Gastroesophageal sphincter (tissue), 4 donors: ENCODE results near the gene CBR4. TPM values are rescaled to one million over a fixed set of nuclear protein-coding genes. Genes with fewer than 3 reads are reported as not detected.
A peak's percentile ranks its signal among the peaks of the same experiment; 100 is the strongest.
"Not testable (repeated sequence)": the region's sequence is repeated elsewhere in the genome, so short reads cannot be mapped to it uniquely, and the experiment has no call there.

Source experiments
- ATAC-seq: fragments of 150-250 bp; one replicate; pipeline ENCODE4 v1.9.1; 2016; ENCODE audit warnings: mild to moderate bottlenecking, moderate library complexity
- H3K27ac ChIP-seq, 4 donors: fragments of 200-600 bp; sonication (generic) in 3 of 4; 1 replicate in 3 of 4; 2 replicates in 1 of 4; pipeline ENCODE4 v1.5.1; 2016 to 2019
- H3K27me3 ChIP-seq: fragments of 200-600 bp; sonication (generic); one replicate; pipeline ENCODE4 v1.5.1; 2019
- H3K36me3 ChIP-seq, 2 donors: fragments of 200-600 bp; sonication (generic); one replicate each; pipeline ENCODE4 v1.5.1; 2019; ENCODE audit warnings: control low read depth in 1 of 2
- H3K4me1 ChIP-seq, 3 donors: fragments of 200-600 bp; sonication (generic); 1 replicate in 2 of 3; 2 replicates in 1 of 3; pipeline ENCODE4 v1.5.1; 2016 to 2019; ENCODE audit warnings: control low read depth in 2 of 3
- H3K4me3 ChIP-seq, 2 donors: fragments of 200-600 bp; sonication (generic); one replicate each; pipeline ENCODE4 v1.5.1; 2019; ENCODE audit warnings: mild to moderate bottlenecking in 1 of 2, moderate library complexity in 1 of 2
- H3K9me3 ChIP-seq, 3 donors: fragments of 200-600 bp; sonication (generic); one replicate each; pipeline ENCODE4 v1.5.1; 2017 to 2019; ENCODE audit warnings: control low read depth in 2 of 3
- CTCF ChIP-seq, 4 experiments: fragments of 200-600 bp in 2 of 4; fragments of 450-650 bp in 2 of 4; sonication (generic) in 1 of 4; IDR thresholded peaks; one replicate each; pipeline ENCODE4 v1.5.1; 2017 to 2019; ENCODE audit warnings: antibody characterized with exemption in 4 of 4, mild to moderate bottlenecking in 2 of 4, moderate library complexity in 2 of 4
- EP300 ChIP-seq: sonication (generic); formaldehyde crosslinking; IDR thresholded peaks from one replicate; pipeline ENCODE4 v1.6.1; 2017; ENCODE audit warnings: antibody characterized with exemption, mild to moderate bottlenecking
- POLR2A ChIP-seq, 2 donors: fragments of 450-650 bp; IDR thresholded peaks; one replicate each; pipeline ENCODE4 v1.6.1; 2017; ENCODE audit warnings: antibody characterized with exemption in 2 of 2, mild to moderate bottlenecking in 2 of 2, moderate library complexity in 1 of 2
- POLR2AphosphoS5 ChIP-seq: sonication (generic); formaldehyde crosslinking; IDR thresholded peaks from one replicate; pipeline ENCODE4 v1.6.1; 2017; ENCODE audit warnings: antibody characterized with exemption
- WGBS, 2 donors: methylation state at CpG; one replicate each; pipeline ENCODE4 v1.1.5; 2018; ENCODE audit warnings: low coverage in 1 of 2; 5-methylcytosine and 5-hydroxymethylcytosine counted together
- total RNA-seq, 4 donors: library from RNA; depleted of rRNA; stranded (reverse); fragments of >200 nt; gene quantifications; one replicate each; pipeline ENCODE4 v1.1.0, GENCODE V29; 2016

The CBR4 gene
- total RNA-seq, 4 donors from 2014 or later = 13.6 to 19.1 (median 14.4) TPM

DNA sequence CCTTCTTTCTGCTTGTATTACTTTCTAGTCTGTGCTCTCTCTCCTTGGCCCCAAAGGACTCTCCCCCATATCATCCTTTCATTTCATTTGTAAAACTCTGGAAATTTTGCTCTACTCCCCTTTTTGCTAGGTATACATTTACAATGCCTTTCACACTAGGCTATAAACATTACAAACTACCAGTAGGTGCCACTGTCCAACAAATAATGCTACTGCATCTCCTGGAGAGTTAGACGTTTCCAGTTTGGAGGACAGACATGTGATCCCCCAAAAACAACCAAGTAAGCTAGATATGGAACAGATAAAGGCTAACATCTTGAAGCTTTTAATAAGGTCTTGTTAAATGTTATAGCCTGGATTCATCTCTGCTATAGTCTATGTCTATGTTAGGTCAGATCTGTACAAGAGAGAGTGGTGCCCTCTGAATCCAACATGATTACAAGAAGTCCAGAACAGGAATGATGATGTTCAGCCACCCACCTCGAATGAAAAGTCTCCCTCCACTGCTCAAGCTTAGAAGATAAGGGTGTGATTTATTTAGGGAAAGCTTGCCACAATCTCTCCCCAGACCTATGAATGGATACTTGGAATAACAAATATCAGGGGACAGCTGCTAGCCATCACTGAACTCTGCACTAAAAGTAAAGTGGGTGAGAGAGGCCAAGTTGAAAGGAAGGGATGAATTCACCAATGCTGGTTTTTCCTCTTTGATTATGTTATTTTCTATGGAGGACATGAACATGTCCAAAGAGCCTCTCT lies 14.3 kb downstream of the CBR4 start:
- WGBS, 2 donors = 0 to 33% methylated on average over 1 of the region's 2 CpGs
- TF ChIP-seq CTCF (IDR thresholded peaks at IDR 0.05) (peak in 1 of 4 experiments; percentile 28), POLR2A (IDR thresholded peaks at IDR 0.05) (no peak)
- Histone ChIP-seq H3K27me3 (no peaks in the 10 kb centered on the region), H3K4me3 (no peak overlapping the region), H3K36me3 (peaks cover 0 to 33% of the 10 kb centered on the region in 2 donors), H3K9me3 (no peaks in the 10 kb centered on the region), H3K27ac (no peak overlapping the region), H3K4me1 (peaks cover 0 to 9% (median 0%) of the 10 kb centered on the region in 3 donors)
- no peak for ATAC-seq

DNA sequence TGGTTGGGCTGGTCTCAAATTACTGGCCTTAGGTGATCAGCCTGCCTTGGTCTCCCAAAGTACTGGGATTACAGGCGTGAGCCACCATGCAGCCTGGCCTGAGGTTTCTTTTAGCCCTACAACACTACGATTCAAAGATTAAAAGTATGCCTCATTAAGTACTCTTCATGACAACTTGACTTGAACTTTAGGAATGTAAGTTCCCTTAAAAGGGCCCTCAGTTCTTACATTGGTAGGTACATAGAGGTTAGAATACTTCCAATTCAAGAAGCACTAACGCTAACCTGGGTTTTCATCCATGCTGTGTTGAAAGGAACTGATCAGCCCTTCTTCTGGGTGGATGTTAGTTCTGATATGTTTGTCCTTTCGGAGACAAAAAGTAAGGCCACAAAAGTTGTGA lies 15.1 kb downstream of the CBR4 start:
- no peak overlapping the region for H3K4me3 ChIP-seq
- peaks cover 0 to 5% (median 0%) of the 10 kb centered on the region in 3 donors for H3K4me1 ChIP-seq
- no peaks in the 10 kb centered on the region for H3K9me3 ChIP-seq
- H3K36me3 ChIP-seq = peaks cover 0 to 33% of the 10 kb centered on the region in 2 donors
- no peak for ATAC-seq
- TF ChIP-seq POLR2AphosphoS5 (no peak), EP300 (no peak), POLR2A (IDR thresholded peaks at IDR 0.05) (no peak), CTCF (IDR thresholded peaks at IDR 0.05) (no peak)
- no peak overlapping the region for H3K27ac ChIP-seq
- no peaks in the 10 kb centered on the region for H3K27me3 ChIP-seq
- 86 to 100% methylated on average over 1 to 2 of the region's 4 CpGs for WGBS, 2 donors

GRCh38 chr4:168993714-168994510 lies 16.1 kb downstream of the CBR4 start:
- 84% methylated on average over 11 to 12 of the region's 13 CpGs for WGBS, 2 donors
- Histone ChIP-seq H3K27me3 (no peaks in the 10 kb centered on the region), H3K27ac (no peak overlapping the region), H3K9me3 (no peaks in the 10 kb centered on the region), H3K4me3 (no peak overlapping the region), H3K4me1 (no peaks in the 10 kb centered on the region), H3K36me3 (peaks cover 0 to 36% of the 10 kb centered on the region in 2 donors)
- ATAC-seq = no peak
- TF ChIP-seq POLR2AphosphoS5 (no peak), EP300 (no peak), POLR2A (IDR thresholded peaks at IDR 0.05) (no peak), CTCF (IDR thresholded peaks at IDR 0.05) (no peak)

DNA sequence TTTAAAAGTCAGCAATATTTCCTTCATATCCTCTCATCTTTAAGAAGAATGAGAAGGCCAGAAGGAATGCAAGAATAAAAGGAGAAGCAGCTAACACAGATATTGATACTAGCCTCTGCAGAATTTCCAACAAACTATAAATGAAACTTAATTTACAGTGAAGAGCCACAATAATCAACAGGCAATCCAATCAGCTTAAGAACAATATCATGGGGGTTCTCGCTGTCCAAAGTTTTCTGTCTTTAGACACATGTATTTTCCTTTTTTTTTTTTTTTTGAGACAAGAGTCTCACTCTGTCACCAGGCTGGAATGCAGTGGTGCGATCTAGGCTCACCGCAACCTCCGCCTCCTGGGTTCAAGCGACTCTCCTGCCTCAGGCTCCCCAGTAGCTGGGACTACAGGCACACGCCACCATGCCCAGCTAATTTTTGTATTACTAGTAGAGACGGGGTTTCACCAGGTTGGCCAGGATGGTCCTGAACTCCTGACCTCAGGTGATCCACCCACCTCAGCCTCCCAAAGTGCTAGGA lies 17.0 kb downstream of the CBR4 start:
- not testable (repeated sequence) for H3K9me3 ChIP-seq, H3K27me3 ChIP-seq, ATAC-seq, H3K4me3 ChIP-seq, H3K4me1 ChIP-seq, H3K27ac ChIP-seq
- H3K36me3 ChIP-seq = peaks cover 0 to 34% of the 10 kb centered on the region in 2 donors
- 89 to 98% methylated on average over 1 to 5 of the region's 7 CpGs for WGBS, 2 donors

DNA sequence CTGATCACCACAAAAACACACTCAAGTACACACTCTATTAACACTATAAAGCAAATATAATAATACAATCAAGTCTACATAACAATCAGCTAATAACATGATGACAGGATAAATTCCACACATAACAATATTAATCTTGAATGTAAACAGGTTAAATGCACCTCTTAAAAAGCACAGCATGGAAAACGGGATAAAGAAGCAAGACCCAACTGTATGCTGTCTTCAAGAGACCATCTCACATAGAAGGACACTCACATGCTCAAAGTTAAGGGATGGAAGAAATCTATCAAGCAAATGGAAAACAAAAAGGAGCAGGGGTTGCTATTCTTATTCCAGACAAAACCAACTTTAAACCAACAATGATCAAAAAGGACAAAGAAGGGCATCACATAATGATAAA lies 28.1 kb downstream of the CBR4 start:
- Histone ChIP-seq H3K4me3 (no peak overlapping the region), H3K27ac (no peak overlapping the region), H3K4me1 (no peaks in the 10 kb centered on the region), H3K36me3 (peaks cover 0 to 79% of the 10 kb centered on the region in 2 donors), H3K27me3 (no peaks in the 10 kb centered on the region), H3K9me3 (peaks cover 0 to 22% (median 0%) of the 10 kb centered on the region in 3 donors)
- 100% methylated on average over 1 of the region's 1 CpG; no CpG with 5 or more reads in 1 of the 2 donors for WGBS, 2 donors
- no peak for TF ChIP-seq CTCF (IDR thresholded peaks at IDR 0.05)
- TF ChIP-seq EP300 = no peak
- TF ChIP-seq POLR2A (IDR thresholded peaks at IDR 0.05) = no peak
- no peak for TF ChIP-seq POLR2AphosphoS5
- ATAC-seq = no peak
